GM10248 (cell line): ENCODE results near the gene HYAL1.

Source experiments
- CTCF ChIA-PET: fragments of 300-600 bp; sonication (Branson Sonifier 250); formaldehyde crosslinking; extraction: SDS; loops from one replicate; lab custom pipeline; 2021; ENCODE audit warnings: antibody characterized with exemption; lab: Yijun Ruan, JAX
- POLR2A ChIA-PET: fragments of 350-650 bp; sonication (Branson Sonifier 250); formaldehyde crosslinking; extraction: SDS; loops from one replicate; lab custom pipeline; 2020; ENCODE audit warnings: antibody characterized with exemption; lab: Yijun Ruan, JAX
- DNase-seq: peaks from one replicate; pipeline ENCODE4 v3.0.0; 2012; ENCODE audit errors: extremely low spot score
- CTCF ChIP-seq: IDR thresholded peaks from 2 replicates; pipeline ENCODE4 v1.5.1; 2012; ENCODE audit warnings: mild to moderate bottlenecking, low read depth; ENCODE audit errors: extremely low read depth, missing control alignments, control extremely low read depth

Gene HYAL1

GRCh38 chr3:50276762-50277101, 26.6 kb downstream of the HYAL1 start:
- CTCF ChIA-PET, result no interaction called here
- TF ChIP-seq CTCF, result no peak
- no peak for DNase-seq
- POLR2A ChIA-PET, result no interaction called here

GRCh38 chr3:50275996-50276761, 27.2 kb downstream of the HYAL1 start:
- TF ChIP-seq CTCF, result no peak
- POLR2A ChIA-PET, result no interaction called here

GRCh38 chr3:50275141-50275995, 28.0 kb downstream of the HYAL1 start:
- CTCF ChIA-PET, result interaction anchor here (0.7 to 2.5 kb wide), 22 partner anchors 9 to 267 kb away, joined by 3 to 18 read pairs (median 4); partner anchors contain the start of genes GNAI2, IFRD2 and TUSC2
- DNase-seq, result no peak
- TF ChIP-seq CTCF, result no peak
- POLR2A ChIA-PET, result no interaction called here

More at GRCh38 chr3:50275996-50276761, 27.2 kb downstream of the HYAL1 start:
- CTCF ChIA-PET, result no interaction called here
- DNase-seq, result no peak

- CTCF ChIA-PET, result interaction anchor here (0.7 to 2.5 kb wide), 22 partner anchors 9 to 268 kb away, joined by 3 to 18 read pairs (median 4); partner anchors contain the start of genes GNAI2, IFRD2 and TUSC2
- peak; percentile 76 for TF ChIP-seq CTCF
- POLR2A ChIA-PET, result no interaction called here
- DNase-seq, result peak; percentile 71
Measured at GRCh38 chr3:50274371-50275104, 28.8 kb downstream of the HYAL1 start.

GRCh38 chr3:50273689-50274065, 29.7 kb downstream of the HYAL1 start:
- no peak for TF ChIP-seq CTCF
- POLR2A ChIA-PET, result no interaction called here
- CTCF ChIA-PET, result interaction anchor here (1.0 to 4.2 kb wide), 6 partner anchors 10 to 81 kb away, joined by 3 to 25 read pairs (median 10); partner anchors contain the start of gene IFRD2
- no peak for DNase-seq
